AG04450 (cell line): Measurements from ENCODE around the gene PSMD12. TPM values are rescaled to one million over a fixed set of nuclear protein-coding genes. Genes with fewer than 3 reads are reported as not detected.

ENCODE experiments used
- CTCF ChIA-PET: fragments of 300-600, 350-600 bp; formaldehyde crosslinking; extraction: SDS; loops from one replicate; lab custom pipeline; 2022; ENCODE audit warnings: antibody characterized with exemption, inconsistent platforms; lab: Charles Lee
- POLR2A ChIA-PET: fragments of 350-600 bp; formaldehyde crosslinking; extraction: SDS; loops from one replicate; lab custom pipeline; 2021; ENCODE audit warnings: antibody characterized with exemption, inconsistent platforms; lab: Yijun Ruan, JAX
- DNase-seq: peaks from one replicate; pipeline ENCODE4 v3.0.0-alpha.2; 2011; ENCODE audit warnings: low read depth, low spot score
- H3K27ac ChIP-seq: one replicate; pipeline ENCODE4 v1.5.1; 2012; ENCODE audit warnings: low read depth, low read length, control low read depth
- H3K27me3 ChIP-seq: one replicate; pipeline ENCODE4 v1.6.0; 2012; ENCODE audit warnings: low read length; ENCODE audit not compliant: control insufficient read depth, insufficient read depth
- H3K4me3 ChIP-seq: 2 replicates; pipeline ENCODE4 v1.5.1; 2011; ENCODE audit warnings: mild to moderate bottlenecking, low read depth, low read length, control low read depth
- H3K9me3 ChIP-seq: 2 replicates; pipeline ENCODE4 v1.5.1; 2012; ENCODE audit warnings: low read length; ENCODE audit not compliant: control insufficient read depth, insufficient read depth
- CTCF ChIP-seq: IDR thresholded peaks from 2 replicates; pipeline ENCODE4 v1.5.1; 2011; ENCODE audit warnings: low read depth, low read length, control low read depth, inconsistent platforms
- polyA plus RNA-seq: library from polyadenylated mRNA; depleted of rRNA; stranded (reverse); fragments of >200 nt; gene quantifications from 2 replicates; pipeline ENCODE4 v1.2.3, GENCODE V29; 2011

Gene PSMD12
- polyA plus RNA-seq, 1 experiment, result 42.1 TPM

- Histone ChIP-seq H3K27ac (peak overlapping the region; percentile 90), H3K4me3 (peak overlapping the region; percentile 98), H3K9me3 (no peaks in the 10 kb centered on the region; the same call in 1 of the 2 replicates), H3K27me3 (no peaks in the 10 kb centered on the region)
- TF ChIP-seq CTCF, result no peak
- no peak for DNase-seq
- POLR2A ChIA-PET, result interaction anchor here (0.7 kb wide), 2 partner anchors 10 to 329 kb away, joined by 3 read pairs; no protein-coding TSS in a partner anchor
- CTCF ChIA-PET, result interaction anchor here (0.8 to 3.0 kb wide), 3 partner anchors 10 to 324 kb away, joined by 3 to 15 read pairs (median 4); partner anchors contain the start of gene PITPNC1
Observed at GRCh38 chr17:67365738-67366192, 612 bp downstream of the PSMD12 start.

- POLR2A ChIA-PET, result interaction anchor here (0.5 to 0.7 kb wide), 3 partner anchors 11 to 337 kb away, joined by 3 to 5 read pairs (median 3); no protein-coding TSS in a partner anchor
- CTCF ChIA-PET, result interaction anchor here (1.1 to 3.0 kb wide), 2 partner anchors 10 to 325 kb away, joined by 4 to 15 read pairs; partner anchors contain the start of gene PITPNC1
- Histone ChIP-seq H3K27ac (no peak overlapping the region), H3K4me3 (peak overlapping the region; percentile 98), H3K27me3 (no peaks in the 10 kb centered on the region), H3K9me3 (no peaks in the 10 kb centered on the region; the same call in 1 of the 2 replicates)
- no peak for DNase-seq
- no peak for TF ChIP-seq CTCF
Observed at GRCh38 chr17:67364847-67365737, 1.3 kb downstream of the PSMD12 start.

GRCh38 chr17:67362173-67362572 is 4.2 kb downstream of the PSMD12 start:
- DNase-seq, result no peak
- POLR2A ChIA-PET, result no interaction called here
- CTCF ChIA-PET, result interaction anchor here (1.3 kb wide), 1 partner anchor 355 kb away, joined by 6 read pairs; the partner anchor contains the start of gene NOL11
- Histone ChIP-seq H3K27ac (no peak overlapping the region), H3K27me3 (no peaks in the 10 kb centered on the region), H3K4me3 (no peak overlapping the region), H3K9me3 (no peaks in the 10 kb centered on the region; the same call in 1 of the 2 replicates)
- TF ChIP-seq CTCF, result no peak

- Histone ChIP-seq H3K9me3 (no peaks in the 10 kb centered on the region; the same call in 1 of the 2 replicates), H3K27ac (no peak overlapping the region), H3K27me3 (no peaks in the 10 kb centered on the region), H3K4me3 (no peak overlapping the region)
- no peak for TF ChIP-seq CTCF
- CTCF ChIA-PET, result interaction anchor here (1.0 to 1.3 kb wide), 3 partner anchors 13 to 357 kb away, joined by 3 to 6 read pairs (median 5); partner anchors contain the start of gene NOL11
- no peak for DNase-seq
- POLR2A ChIA-PET, result interaction anchor here (0.7 kb wide), 1 partner anchor 235 kb away, joined by 3 read pairs; no protein-coding TSS in a partner anchor
Observed at GRCh38 chr17:67360880-67361279, 5.5 kb downstream of the PSMD12 start.
